Measurements from ENCODE around the gene CHL1.

Gene CHL1

DNA sequence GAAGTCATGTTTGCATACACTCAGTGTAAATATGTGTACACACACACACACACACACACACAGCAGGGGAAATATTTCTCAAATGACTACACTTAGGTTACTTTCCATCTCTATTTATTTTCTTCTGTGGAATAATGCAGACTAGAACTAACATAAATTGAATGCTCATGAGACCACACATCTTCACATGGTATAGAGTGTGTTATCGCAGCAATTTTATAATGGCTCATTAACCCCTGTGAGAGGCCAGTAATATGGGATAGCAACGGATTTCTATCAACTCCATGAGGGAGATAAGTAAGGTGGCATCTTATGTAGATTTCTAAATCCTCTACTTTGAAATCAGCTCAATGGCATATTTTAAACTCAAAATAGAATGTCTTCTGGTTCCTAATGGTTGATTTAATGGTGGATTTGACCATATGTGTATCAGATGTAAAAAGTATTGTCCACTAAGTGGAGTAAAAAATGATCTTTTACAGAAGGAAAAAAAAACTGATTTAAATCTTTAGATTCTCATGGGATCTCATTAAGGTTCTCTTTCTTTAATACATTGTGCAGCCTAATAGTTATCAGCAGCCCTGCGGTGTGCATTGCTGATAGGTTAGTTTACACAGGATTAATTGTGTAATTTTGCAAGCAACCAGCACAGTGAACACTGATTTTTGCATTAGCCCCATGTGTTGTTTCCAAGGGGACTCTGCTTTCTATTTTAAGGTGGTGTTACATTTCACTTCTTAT is 32.0 kb downstream of the CHL1 start:
- no peak for DNase-seq

DNA sequence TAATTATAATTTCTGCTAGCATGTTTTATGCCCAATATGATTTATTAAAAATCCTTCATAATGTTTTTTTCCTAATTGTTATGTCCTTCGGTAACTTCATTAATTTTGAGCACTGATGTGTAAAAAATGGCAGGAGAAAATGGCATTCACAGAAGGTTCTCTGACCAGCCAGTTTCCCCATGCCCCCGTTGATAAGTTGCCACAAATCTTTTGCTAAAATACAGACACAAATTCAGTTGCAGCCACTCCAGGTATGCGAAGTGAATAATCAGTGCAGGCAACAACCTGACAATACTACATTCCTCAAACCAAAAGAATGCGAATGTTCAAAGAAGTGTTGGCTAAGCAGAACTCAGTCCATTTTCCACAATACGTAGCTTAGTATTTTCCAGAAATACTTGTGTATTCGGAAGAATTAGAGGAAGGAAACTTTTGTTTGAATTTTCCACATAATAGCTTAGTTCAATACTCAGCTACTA is 32.7 kb downstream of the CHL1 start:
- no peak for DNase-seq

DNA sequence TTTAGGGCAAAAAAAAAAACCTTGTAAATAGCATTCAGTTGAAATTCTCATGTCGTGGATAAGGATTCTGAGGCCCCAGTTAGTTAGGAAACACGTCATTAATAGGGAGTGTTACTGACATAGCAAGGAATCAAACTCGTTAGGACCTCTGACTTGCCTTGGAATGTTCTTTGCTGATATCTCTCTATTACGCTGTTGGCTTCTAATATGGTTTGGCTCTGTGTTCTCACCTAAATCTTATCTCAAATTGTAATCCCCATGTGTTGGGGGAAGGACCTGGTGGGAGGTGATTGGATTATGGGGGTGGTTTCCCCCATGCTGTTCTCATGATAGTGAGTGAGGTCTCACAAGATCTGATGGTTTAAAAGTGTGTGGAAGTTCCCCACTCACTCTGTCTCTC is 40.3 kb downstream of the CHL1 start:
- DNase-seq = no peak

DNA sequence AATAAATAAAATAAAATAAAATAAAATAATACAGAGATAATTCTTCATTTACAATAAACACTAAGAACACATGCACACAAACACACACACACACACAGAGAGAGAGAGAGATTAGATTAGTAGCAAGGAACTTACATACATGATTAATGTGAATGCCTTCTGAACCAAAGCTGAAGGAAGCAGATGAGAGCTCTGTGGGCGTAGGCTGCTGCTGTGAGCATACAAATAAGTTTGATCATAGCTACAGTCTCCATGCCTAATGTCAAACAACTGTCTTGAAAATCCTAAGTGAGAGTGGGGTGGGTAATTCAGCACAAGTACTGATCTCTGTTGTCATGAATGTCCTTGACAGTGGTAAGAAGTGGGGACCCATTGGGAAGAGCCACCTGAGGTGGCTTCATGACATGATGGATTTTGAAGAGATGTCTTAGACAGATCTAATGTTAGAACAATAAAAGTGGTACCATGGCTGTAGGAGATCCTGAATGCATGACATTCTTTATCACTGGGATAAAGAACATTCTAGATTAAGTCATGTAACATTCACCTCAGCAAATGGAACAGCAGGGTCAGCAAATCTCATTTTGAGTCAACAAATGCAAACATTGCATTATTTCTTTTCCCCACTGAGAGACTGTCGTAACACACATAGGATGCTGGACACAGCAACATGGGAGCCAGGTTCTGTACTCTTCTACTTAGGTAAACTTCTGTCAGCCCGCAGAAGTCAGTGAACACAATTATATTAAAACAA is 46.2 kb downstream of the CHL1 start:
- DNase-seq = no peak

DNA sequence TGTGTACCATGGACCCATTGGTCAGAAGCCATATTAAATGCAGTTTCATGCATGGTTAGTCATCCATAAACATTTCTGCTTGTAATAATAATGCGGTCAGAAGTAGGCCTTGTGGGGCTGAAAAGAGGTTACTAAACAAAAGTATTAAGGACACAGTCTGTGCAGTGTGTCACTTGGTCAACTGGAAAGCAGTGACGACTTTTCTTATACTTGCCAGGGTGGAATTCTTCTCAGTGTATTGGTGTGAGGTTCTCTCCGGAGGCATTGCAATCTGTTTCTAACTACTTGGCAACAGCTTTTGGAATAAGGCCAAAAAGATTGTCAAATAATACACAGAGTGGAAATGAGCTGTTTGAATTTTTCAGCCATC is 46.8 kb downstream of the CHL1 start:
- DNase-seq = no peak

DNA sequence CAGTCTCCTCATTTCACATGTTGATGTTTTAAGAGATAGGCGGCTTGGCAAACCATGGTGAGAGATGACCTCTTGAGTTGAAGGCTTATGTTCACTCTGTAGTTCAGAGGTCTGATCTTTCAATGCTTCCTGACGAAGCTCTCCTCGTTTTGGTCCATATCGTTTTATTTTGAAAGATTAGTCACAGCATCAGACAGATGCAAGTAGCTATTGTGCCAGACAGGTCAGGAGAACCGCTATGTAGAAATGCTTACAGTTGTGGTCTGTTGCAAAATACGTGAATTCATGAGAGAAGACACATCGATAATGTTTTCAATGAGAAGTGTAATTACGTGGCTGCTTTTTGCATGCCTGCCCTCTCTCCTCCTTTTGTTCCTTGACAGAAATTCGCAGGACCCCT is 47.5 kb downstream of the CHL1 start:
- no peak for DNase-seq

DNA sequence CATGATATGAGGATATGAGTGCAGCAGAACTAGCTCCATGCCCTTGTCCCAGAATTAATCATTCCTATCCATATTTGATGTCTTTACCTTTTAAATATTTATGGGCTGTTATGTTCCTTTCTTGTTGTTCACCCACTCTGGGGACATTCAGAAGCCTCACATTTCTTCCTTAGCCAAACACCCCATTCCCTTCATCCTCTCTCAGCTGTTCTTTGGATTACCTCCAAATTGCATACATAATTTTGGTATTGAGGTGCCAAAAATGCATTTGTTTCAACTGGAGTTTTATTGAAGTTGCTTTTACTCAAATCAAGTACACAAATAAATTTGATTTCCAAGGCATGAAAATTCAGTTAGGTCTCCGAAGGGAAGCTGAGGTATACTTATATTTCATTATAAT is 51.4 kb downstream of the CHL1 start:
- DNase-seq = no peak

DNA sequence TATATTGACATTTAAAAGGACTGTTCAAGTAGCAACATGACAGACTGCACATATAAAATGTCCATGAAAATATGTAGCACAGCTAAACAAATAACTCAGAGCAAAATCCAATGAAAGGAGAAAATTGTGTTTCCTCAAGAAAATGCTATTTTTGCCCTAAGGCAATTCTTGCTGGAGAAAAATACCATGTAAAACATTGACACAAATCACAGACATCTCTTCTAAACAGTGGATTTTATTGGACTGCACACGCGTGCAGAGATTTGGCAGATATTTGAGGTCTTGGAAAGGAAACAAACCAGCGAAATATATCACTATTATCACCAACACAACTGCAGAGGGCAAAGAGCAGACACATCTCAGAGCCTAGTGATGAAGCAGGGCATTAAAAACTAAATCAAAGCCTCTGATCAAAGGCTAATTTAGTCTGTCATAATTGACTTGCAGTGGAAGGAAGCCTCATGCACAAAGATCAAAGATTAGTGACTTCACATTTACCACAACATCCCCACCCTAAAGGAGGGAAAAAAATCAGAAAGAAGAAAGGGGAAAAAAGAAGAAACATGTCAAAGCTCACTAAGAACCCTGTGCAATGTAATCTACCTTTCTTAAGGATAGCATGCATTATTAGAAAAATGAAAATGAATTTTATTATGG is 52.4 kb downstream of the CHL1 start:
- no peak for DNase-seq

DNA sequence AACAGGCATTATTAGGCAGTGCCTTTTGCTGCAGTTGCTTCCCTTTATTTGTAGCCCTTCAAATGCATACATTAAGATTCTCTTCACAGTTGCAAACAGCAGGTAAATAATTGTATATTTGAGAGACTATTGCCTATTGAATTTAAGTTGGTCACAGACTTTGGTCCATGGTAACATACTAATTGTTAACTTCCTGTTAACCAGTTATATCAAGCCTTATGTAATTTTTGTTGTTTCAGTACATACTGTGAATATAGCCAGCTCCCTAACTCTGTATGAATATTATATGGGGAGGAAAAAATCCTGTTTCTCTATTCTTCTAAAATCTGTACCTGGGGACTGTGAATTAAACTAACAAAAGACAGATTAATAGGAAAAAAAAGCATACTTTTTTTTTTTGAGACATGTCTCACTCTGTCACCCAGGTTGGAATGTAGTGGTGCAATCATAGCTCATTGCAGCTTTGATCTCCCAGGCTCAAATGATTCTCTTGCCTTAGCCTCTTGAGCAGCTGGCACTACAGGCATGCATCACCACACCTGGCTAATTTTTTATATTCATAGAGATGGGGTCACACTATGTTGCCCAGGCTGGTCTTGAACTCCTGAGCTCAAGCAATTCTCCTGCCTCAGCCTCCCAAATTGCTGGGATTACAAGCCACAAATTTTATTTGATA is 53.2 kb downstream of the CHL1 start:
- DNase-seq = no peak

DNA sequence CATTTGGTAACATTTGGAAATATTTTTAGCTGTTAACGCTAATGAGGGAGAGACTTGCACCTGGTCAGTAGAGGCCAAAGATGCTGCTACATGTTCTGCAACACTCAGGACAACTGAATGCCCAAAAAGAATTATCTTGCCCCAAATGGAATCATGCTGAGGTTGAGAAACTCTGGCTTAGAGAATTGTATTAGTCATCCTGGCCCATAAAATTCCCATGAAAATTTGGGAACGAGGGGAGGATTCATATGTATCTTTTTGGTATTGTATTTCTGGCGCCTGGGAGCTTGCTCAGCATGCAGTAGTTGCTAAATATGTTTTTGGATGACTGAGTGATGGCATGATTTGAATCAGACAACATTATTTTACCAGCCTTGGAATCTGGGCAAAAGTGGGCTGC is 59.9 kb downstream of the CHL1 start:
- no peak for DNase-seq

DNA sequence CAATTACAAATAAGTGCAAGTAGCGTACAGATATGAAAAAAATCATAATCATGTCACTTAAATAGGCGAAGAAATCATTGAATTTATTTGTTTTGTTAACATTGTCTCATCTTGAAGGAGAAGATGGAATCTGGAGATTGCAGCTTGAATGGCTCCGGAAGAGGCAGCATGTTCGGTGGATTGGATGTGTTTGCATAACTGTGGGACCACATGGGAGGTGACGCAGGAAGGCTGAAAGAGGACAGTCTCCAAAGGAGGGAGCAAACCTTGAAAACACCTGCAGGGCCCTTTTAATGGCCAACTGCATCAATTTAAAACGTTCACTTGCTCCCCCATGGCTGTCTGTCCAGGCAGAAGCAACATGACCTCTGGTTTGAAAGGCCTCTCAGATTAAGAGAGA is 61.3 kb downstream of the CHL1 start:
- DNase-seq = no peak

DNA sequence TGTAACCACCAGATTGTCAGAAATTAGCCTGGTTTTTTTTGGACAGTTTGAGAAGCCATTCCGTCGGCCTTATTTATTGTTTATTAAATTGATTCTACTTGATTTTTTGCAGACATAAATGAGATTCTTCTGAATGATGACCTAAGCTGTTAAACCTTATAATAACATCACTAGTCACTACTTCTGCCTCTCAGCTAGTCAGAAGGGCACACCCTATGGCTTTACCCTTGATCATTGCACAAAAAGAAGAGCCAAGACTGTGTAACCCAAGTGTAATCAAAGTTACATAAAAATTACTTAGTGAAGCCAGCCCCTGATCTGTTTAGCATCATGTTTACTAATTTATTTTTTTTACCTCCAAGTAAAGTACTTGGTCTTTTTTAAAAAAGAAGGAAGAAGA is 64.3 kb downstream of the CHL1 start:
- DNase-seq = no peak

DNA sequence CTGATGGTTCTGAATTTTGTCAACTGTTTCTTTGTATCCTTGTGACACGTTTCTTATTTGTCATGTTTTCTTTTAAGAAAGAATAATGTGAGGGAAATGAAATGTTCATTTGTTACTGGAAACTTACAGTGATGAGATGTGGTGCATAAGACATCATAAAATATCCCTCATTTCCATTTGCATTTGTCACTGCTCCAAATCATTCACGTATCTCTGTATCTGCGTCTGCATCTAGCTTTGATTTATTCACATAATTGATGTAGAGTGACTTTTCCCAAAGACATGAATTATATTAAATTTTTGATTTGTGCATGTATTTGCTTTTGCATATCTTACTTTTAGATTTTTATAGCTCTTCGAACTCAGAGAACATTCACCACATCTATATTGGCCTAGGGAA is 66.8 kb downstream of the CHL1 start:
- DNase-seq = no peak

DNA sequence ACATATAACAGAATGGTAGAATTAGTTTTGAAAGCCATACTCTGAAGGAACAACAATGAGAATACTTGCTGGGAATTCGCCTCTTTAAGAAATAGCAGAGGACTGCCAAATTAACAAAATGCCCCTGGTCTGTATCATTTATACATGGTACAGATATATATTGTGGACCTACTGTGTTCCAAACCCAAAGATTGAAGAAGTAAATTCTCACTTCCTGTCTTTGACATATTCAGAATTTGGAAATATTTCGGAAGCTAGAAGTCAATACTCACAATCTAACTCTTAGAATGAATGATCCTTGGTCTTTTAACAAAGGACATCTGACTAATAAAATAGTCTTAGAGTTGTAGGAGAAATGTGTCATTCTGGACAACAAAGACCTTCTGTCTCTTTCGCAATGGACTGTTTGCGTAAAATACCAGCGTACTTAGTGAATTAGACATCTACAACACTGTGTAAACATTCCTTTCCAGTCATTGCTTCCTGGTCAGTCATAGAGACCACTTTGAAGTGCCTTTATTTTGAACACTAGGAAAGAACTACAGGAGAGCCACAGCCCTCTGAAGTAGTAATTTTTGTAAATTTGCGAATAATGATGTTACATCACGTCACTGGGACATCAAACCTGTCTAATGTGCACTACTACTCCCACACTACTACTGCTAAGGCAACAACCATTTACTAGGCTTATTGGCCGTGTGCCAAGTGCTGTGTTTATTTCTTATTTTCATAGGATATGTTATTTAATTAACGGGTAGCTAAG is 68.0 kb downstream of the CHL1 start:
- no peak for DNase-seq

DNA sequence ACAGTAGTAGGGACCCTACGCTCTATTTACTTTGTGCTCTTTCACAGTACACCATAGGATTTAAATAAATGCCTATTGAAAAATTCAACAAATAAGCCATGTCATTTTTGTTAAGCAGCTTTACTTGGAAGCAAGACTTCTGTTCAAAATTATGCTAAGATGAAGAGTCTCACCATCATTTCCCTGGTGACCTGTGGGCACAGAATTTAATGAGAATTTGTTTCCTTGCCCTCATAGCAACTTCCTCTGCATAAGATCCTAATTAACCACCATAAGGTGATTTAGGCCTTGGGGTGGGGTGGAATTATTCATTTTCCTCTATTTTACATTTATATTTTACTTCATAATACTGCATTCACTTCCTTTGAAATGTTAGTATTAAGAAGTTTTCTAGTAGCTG is 70.5 kb downstream of the CHL1 start:
- no peak for DNase-seq

DNA sequence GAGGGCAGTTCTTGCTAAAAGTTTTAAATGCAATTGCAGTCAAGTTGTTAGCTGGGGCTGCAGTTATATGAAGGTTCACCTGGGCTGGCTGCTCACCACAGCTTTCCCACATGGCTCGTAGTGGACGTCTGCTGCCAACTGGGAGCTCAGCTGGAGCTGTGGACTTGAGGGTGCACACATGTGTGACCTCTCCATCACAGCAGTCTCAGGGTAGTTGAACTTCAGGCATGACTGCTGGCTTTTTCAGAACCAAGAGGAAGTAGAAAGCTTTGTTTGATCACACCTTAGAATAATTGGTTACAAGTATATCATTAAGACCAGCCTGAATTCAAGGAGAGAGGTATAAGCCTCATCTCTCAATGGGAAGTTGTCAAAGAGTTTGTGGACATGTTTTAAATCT is 74.1 kb downstream of the CHL1 start:
- DNase-seq = no peak

DNA sequence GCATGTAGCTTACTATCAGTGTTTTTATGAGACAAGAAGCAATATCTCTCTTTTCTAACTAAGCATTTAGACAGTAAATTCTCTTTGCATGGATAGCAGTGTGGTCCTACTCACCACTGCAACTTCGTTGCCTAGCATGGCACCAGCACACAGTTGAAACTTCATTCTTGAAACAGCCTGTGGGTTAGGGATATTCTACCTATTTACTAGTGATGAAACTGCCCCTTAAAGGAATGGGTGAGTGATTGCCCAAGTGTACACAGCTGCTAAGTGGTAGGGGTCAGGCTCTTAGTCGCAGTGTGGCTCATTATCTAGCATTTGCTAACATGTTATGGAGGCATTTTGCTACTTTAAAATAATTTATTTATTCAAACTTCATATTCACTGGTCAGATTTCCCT is 78.4 kb downstream of the CHL1 start:
- DNase-seq = no peak

DNA sequence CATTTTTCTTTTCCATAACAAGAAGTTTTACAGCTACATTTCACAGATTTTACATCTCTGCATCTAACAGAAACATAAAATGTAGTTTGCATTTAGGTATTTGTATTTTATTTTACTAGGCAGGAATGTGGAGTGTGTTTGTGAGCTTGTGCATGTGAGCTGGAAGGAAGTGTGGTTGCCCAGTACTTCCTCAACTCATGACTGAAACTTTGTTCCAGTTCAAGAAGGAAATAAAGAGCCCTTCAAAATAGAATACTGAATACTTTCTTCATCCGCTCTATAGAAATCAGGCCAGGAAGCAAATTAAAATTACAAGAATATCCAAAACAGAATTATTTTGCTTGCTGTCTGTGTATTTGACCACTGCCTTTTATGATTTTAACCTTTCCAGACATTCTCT is 81.3 kb downstream of the CHL1 start:
- DNase-seq = no peak

DNA sequence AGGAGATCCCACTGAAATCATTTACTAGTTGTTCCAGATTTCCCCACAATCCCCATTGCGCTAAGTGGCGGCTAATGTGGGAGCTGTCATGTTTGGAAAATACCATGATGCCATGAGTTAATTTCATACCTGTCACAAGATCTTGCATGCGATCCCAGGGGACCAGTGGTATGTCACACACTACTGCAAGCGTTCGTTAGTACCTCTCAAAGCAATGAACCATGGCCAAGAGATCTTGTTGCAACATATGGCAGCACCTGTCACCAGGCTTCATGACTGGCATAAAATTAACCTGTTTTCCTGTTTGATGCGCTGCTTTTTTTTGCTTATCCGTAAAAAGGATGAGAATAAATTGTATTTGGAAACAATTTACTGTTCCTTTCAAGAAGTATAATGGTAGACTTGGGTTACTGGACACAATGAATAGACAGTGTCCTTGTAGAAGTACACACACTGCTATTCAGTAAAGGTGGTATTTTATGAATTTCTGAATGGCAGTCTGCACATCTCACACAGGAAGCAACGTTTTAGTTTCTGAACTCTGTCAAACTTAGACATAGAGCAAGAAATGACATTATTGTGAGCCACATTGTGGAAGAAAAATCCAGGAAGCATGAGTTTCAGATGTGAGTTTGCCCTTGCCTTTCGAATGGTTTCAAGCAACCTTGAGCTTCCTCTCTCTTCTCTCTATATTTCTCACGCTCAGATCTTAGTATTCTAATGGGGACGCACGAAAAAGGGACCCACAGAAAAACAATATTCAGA is 81.9 kb downstream of the CHL1 start:
- DNase-seq = no peak

DNA sequence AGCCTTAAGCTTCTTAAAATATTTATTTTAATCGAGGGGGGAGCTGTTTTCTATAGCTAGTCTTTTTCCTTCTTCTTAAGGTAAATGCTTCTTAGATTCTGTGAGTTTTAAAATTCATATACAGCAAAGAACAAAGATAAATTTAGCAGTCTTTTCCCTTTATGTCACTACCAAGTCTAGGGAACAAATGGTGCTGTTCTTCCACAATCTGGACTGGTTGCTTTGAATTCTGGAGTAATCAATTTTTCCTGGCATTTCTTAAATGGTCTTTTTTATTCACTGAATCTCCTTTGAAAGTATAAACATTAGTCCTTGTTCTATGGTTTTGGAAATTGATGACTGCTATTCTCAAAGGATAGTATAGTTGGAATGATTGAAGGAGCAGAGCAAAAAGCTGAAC is 82.8 kb downstream of the CHL1 start:
- no peak for DNase-seq

DNA sequence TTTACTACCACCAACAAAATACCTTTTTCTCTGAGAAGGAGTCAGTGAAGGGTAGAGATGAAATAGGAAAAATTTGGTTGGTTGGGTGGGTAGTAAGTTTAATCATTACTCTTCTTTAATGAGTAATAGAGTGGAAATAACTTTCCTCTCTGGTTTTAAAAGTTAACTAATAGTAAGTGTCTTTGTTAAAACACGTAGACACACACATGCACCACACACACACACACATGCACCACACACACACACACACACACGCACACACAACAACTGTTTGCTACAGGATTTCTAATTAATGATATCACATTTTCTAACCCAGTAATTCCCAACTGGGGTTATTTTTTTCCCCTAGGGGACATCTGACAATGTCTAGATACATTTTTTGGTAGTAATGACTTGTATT is 84.1 kb downstream of the CHL1 start:
- no peak for DNase-seq

DNA sequence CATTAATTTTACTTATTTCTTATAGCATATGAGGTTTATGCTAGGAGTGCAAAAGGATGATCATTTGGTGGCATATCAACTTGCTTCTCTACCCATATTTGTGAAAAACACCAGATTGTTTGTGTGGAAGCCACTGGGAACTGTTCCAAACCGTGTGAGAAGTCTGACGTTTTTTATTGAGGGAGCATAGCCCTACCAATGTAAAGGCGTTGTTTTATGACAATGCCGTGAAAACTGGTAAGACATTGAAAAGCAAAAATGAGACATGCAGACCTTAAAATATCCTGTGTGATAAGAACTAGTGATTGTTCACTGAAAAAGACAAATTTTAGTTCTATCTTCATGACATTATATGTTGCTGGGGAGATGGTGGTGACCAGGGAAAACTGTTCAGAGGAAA is 87.8 kb downstream of the CHL1 start:
- DNase-seq = no peak

Measured in stimulated activated CD4-positive, alpha-beta T cell treated with anti-CD3 and anti-CD28 coated beads, Interleukin-4, amount 100 ng/mL, for 24 hours (primary cell).